Activated T-helper 9 cell treated with anti-CD3 and anti-CD28 coated beads, Interleukin-2, amount 50 U/mL, for 16 hours (primary cell): ENCODE measurements around the gene EID2B.
A peak's percentile ranks its signal among the peaks of the same experiment; 100 is the strongest.

ENCODE experiments used
- DNase-seq: peaks from one replicate; pipeline ENCODE4 v3.0.0-alpha.2; 2020; ENCODE audit warnings: low read depth

Gene EID2B, protein sequence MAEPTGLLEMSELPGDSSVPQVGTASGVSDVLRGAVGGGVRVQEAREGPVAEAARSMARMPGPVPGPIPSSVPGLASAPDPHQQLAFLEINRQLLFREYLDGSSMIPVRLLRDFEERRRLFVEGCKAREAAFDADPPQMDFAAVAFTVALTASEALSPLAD

DNA sequence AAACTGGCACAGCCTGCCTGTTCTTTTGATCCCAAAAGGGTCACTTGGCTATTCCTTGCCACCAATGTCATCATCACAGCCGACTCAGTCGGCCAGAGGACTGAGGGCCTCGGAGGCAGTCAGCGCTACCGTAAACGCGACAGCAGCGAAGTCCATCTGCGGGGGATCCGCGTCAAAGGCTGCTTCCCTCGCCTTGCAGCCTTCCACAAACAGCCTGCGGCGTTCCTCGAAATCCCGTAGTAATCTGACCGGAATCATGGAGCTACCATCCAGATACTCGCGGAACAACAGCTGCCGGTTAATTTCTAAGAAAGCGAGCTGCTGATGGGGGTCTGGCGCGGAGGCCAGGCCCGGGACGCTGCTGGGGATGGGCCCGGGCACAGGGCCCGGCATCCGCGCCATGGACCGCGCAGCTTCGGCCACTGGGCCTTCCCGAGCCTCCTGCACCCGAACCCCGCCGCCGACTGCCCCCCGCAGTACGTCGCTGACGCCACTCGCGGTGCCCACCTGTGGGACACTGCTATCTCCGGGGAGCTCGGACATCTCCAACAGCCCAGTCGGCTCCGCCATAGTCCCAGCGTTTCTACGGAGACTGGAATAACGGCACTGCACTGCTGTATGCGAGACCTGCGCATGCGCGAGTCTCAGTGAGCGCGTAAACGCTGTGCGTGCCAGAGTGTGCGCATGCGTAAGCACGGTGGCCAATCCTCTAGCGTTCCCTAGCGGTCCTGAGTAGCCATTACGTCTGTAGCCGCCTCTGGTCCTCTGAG, at the start of gene EID2B:
EID2B (minus strand) TSS at position 620 of the 770 bp plus-strand sequence; CDS start at position 570, 50 bp downstream.
- DNase-seq: peak; percentile 89

DNA sequence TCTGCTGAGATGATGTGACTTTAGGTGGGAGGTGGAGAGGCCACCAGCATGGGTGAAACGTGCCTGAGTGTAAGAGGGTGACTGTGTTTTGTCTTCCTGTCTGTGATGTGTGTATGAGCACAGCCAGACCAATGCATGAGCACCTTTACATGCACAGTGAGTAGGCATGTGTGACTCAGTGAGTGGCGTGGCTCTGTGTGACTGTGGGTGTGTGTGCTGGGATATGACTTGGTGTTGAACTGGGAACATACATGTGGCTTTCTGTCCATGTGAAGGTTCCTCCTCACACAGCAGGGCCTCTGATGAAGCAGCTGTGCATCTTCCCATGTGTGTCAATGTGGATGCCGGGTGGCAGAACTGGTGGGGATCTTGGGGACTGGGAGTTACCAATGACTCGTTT, 49.8 kb upstream of the EID2B start:
- no peak for DNase-seq

DNA sequence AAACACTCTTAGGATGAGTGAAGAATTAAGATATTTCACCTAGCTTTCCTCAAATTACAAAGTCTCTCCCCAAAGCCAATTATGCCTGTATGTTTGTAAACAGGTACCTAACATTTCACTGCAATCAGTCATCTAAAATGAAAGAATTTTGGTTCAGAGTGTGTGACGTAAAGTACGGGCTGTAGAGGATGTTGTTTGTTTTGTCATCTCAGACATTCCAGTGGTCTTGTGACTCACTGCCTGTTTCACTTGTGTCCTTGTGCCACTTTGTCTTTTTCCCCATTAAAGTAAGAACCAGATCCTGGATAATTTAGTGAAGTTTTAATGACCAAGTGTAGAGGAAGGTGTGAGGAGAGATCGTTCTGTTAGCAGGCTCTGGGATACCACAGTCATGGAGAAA, 36.0 kb upstream of the EID2B start:
- DNase-seq: no peak

DNA sequence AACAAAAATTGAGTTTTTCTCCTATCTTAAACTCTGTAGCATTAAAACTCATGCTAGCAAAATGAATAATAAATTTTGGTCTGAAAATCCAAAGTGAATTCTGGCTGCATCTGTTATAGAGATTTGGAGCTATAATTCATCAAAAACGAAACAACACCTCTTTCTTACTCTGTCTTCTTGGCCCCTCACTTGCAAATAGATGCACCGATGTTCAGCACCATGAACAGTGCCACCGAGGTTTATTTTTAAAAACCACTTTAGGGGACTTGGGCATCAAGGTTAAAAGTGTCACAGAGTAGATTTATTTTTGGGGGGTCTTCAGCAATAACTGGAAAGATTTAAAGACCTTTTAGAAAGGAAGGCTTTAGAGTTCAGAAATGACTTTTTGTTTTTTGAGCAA, 33.4 kb upstream of the EID2B start:
- DNase-seq: no peak

DNA sequence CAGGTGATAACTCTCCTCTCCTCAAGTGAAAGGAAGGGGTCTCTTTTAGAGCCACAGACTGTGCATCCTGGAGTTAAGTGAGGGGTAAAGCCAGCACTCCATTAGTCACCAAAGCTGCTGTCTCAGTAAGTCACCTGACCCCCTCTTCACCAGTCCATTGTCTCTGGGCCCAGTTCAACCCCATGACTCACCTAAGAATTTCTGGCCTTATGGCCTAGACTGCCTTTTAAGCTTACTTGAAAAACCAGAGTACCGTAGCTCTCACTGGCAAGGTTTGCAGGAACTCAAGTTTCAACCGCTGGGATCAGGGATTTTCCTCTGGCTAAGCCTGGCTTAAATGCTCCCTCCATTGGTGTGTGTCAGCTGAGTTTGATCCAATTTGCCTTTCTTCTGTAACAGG, 30.8 kb upstream of the EID2B start:
- DNase-seq: no peak

DNA sequence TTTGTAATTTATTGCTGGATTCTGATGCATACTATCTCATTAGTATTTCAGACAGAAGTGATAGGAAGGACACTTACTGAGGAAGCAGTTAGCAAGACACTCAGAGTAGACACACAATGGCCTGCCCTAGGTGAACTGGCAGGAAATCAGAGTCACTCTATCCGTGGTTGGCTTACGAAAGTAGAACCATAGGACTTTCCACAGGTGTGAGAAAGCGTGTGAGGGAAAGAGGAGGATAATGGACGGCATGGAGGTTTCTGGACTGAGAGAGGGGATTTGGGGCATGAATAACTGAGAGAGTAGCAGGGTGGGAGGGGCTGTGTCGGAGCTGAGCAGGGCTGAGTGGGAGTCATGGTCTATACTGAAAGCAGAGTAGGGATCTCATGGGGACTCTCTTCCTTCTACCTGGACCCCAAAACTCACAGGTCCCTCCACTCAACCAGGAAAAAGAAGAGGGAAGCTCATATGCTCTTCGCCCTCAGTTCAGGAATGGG, 26.0 kb upstream of the EID2B start:
- no peak for DNase-seq

DNA sequence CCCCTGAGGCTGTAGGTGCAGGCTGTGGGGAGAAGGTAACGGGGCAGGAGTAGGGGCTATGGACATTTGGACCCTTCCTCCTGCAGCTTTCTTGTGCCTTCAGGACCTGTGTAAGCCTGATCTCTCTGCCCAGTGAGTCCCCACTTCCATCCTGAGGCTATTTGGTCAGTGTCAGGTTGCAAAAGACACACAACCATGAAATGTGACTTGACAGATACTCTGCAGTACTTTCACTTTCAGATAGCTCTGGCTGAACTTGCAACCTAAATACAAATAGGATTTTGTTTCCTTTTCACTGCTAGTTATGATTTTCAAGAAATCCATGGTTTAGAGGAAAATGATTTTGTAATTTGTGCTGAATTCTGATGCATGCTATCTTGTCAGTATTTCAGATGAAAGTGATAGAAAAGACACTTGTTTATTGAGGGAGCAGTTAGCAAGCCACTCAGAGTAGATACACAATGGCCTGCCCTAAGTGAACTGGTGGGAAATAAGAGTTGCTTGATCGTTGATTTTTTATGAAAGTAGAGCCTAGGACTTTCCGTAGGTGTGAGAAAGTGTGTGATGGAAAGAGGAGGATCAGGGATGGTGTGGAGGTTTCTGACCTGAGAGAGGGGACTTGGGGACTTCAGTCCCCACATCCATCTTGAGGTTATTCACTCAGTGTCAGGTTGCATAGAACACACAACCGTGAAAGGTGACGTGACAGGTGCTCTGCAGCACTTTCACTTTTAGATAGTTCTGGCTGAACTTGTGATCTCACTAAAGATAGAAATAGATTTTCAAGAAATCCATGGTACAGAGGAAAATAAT, 25.4 kb upstream of the EID2B start:
- DNase-seq: no peak

DNA sequence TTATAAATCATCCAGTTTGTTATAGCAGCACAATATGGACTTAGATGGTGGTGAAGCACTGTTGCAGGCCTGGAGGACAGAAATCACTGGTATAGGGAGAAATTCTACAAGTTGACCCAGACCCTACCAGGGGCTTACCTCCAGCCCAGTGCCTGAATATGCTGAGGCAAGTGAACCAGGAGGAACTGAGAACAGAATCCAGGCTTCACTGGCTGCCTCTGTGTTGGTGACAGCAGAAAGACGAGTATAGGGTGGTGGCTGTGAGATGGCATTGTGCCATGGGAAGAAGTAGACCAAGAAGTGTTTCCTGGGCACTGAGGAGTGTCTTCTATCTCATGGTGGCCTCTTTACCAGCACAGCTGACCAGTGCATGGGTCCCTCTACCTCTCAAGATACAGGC, 23.2 kb upstream of the EID2B start:
- no peak for DNase-seq

DNA sequence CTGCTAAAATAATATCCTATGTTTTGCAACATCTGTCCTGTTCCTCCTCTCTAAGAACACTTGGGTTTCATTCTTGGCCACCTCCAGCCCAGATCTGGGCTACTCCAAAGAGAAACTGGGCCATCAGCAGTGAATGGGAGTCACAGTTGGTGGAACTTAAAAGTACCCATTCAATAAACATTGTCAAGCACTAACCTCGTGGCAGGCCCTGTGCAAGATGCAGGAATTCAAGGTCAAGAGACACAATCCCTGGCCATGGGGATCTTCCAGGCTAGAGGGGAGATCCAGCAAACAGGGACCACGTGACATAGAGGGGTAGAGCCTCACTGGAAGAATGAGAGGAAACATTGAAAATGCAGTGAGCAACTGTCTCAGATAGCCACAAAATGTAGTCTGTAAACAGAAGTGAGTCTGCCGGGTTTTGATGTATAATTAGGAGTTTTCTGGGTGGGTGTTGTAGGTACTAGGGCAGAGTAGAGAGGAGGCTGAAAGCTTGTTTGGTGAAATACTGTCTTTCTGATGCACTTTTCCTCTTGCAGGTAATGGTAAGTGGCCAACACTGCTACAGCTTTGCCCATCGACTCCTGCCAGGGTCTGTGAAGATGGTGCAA, 22.2 kb upstream of the EID2B start:
- no peak for DNase-seq

DNA sequence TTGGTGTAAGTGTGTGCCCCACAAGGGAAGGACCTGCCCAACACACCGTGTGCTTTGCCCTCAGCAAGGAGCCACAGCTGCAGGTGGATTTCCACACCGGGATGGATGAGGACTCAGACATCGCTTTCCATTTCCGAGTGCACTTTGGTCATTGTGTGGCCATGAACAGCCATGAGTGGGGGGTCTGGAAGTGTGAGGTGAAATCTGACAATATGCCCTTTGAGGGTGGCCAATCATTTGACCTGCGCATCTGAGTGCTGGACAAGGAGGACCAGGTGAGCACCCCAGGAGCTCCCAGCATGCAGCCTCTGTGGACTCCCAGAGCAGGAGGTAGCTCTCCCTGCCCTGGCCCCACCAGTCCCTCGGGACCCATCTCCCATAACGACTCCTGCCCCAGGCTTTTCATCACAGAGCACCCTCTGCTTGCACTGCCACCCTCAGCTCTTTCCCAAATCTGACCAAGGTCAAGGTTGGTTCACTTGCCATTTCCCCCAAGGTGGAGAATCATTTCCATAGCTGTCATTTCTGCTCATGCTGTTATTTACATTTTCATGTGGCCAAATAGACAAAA, 20.5 kb upstream of the EID2B start:
- no peak for DNase-seq

DNA sequence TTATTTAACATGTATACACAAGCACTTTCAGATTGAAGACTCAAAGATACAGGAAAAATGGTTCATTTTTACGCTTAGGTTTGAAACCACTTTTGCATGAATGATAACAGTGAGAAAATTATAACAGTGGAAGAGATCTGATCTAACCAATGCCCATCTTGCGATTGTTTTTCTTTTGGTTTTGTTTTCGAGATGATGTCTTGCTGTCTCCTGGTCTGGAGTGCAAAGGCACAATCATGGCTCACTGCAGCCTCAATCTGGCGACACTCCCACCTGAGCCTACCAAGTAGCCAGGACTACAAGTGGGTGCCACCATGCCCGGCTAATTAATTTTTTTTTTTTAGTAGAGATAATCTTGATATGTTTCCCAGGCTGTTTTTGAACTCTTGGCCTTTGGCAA, 17.5 kb upstream of the EID2B start:
- no peak for DNase-seq

DNA sequence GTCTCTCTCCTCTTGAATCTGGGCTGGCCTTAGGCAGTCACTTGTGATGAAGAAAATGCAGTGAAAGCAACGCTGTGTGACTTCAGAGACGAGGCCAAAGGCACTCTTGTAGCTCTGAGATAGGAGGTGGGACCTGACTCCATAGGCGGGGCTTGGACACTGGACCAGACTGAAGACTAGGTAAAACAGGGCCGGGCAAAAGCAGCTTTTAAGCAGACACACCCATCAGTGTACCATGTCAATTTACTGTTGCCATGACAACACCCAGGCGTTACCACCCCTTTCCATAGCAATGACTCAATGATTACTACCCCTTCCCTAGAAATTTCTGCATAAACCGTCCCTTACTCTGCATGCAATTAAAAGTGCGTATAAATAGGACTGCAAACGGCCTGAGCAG, 13.9 kb upstream of the EID2B start:
- DNase-seq: no peak

DNA sequence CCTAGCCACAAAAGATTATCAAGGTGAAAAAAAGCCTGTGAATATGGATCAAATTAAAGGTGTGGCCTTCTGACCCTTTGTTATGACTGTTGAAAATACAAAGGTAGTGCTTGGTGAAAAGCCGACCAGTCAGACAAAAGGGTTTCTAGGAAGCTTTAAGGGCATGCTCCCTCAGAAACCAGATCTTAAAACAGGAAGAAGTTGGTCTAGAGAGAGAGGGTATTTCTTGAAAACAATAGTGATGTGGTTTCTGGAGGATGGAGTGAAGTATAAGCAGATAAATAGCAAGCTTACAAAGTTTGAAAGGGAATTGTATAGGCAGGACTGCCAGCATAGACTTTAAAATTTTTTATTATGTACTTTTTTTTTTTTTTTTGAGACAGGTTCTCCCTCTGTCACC, 12.3 kb upstream of the EID2B start:
- no peak for DNase-seq

DNA sequence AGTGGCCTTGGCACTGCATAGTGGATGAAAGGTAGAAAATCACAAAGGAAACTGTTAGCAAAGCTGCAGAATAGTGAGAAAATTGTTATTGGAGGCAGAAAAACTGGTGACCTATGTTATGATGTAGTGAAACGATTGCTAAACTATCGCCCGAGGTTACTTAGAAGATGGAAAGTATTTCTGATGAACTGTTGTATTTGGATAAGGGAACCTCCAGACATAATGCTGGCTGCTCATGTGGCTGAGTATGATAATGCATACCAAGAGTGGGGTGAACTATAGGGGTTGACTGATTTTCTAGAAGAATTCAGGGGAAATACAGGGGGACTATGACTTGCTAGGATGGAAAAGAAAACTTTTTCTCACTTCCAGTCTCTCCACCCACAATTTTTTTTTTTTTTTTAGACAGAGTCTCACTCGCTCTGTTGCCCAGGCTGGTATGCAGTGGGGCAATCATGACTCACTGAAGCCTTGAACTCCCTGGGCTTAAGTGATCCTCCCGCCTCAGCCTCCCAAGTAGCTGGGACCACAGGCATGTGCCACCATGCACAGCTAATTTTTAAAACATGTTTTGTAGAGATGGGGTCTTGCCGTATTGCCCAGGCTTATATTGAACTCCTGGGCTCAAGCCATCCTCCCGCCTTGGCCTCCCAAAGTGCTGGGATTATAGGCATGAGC, 11.7 kb upstream of the EID2B start:
- DNase-seq: no peak

DNA sequence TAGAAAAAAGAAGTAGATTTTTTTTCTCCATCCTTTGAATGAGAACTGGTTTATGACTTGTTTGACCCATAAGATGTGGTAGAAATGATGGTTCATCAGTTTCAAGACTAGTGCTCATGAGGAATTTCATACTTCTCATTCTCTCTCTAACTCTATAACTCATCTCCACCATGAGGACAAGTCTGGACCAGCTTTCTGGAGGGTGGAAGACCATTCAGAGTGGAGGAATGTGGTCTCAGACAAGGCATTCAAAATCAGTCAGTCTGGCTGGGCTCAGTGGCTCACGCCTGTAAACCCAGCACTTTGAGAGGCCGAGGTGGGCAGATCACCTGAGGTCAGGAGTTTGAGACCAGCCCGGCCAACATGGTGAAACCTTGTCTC, 10.8 kb upstream of the EID2B start:
- no peak for DNase-seq

DNA sequence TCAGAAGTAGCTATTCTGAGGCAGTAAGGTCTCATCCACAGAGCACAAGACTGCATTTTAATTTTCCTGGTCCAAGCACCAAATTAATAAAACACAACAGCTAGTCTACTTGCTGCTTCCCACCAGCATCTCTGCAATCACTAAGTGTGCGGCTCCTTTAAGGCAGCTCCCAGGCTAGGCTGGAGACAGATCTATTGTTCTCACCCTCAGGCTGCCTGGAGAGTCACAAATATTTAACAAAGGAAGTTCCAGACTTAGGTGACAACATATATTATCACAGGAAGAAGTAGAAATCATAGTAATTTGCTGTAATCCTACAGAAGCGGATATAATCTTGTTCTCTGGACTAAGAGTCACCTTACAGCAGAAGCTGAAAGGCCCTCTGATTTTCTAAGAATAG, 9.6 kb upstream of the EID2B start:
- DNase-seq: no peak

DNA sequence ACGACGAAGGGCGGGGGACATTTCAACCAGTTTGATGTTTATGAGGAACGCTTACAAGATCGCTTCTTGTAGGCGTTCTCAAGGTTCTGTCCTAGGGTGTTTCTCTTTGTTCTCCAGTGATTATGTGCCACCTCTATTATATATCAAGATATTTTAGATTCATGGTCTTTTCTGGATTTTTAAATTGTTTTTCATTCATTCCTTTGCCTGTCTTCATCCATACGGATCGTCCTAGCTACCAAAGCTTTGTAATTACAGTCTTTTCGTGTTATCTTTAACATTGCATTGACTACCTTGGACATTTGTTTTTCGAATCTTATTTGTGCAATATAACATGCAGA, 7.7 kb upstream of the EID2B start:
- no peak for DNase-seq

DNA sequence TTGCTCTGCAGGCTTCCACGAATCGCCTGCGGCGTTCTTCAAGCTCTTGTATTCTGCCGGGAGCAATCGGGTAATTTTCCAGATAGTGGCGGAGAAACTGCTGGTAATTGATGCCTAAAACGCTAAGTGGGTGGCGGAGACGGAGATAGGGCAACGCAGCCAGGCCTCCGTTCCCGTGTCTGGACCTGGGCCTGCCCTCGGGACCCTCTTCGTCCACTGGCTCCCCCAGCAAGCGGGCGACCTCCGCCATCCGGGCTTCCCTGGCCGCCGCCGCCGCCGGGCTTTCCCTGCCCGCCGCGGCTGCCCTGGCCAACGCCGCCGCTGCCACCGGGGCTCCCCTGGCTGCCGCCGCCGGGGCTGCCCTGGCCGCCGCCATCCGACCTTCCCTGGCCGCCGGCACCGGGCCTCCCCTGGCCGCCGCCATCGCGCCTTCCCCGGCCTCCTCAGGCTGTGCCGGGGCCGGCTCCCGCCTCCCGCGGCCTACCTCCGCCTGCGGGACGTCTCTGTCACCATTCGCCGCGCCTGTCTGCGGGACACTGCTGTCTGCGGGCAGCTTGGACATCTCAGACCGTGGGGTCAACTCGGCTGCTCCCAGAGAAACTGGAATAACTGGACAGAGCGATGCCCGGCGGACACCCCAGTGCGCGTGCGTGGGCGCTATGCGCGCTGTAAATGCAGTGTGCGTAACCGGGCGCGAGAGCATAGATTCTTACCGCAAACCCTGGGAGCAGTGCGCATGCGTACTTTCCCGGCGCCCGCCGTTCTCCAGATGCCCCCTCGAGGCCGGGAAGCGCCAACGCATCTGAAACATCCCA, 7.1 kb upstream of the EID2B start, which contains the start of gene EID2:
EID2 (minus strand) TSS at position 644 of the 815 bp plus-strand sequence; CDS start at position 562, 82 bp downstream.
- DNase-seq: peak; percentile 92

DNA sequence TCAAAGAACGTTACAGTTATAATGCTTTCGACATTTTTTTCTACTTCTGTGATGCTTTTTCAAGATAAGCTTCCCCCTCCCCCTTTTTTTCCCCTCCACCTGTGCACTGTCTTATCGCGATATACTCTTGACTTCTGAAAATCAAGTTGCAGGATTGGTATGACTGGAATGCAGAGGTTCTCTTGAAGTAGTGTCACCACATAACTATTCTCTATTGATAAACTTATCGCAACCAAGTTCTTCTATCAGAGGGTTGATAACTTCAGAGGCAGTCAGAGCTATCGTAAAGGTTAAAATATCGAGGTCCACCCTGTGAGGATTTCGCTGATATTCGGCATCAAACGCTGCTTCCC, 6.5 kb upstream of the EID2B start:
- DNase-seq: no peak

DNA sequence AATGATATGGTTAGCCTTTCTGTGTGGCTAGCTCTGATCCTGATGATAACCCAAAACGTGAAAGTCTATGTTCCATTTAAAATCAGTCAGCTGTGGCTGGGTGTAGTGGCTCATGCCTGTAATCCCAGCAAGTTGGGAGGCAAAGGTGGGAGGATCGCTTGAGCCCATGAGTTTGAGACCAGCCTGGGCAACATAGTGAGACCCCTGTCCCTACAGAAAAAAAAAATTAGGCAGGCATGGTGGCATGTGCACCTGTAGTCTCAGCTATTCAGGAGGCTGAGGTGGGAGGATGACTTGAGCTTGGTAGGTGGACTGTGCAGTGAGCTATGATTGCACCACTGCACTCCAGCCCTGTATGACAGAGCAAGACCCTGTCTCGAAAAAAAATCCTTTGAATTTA, 1.1 kb upstream of the EID2B start:
- DNase-seq: no peak

DNA sequence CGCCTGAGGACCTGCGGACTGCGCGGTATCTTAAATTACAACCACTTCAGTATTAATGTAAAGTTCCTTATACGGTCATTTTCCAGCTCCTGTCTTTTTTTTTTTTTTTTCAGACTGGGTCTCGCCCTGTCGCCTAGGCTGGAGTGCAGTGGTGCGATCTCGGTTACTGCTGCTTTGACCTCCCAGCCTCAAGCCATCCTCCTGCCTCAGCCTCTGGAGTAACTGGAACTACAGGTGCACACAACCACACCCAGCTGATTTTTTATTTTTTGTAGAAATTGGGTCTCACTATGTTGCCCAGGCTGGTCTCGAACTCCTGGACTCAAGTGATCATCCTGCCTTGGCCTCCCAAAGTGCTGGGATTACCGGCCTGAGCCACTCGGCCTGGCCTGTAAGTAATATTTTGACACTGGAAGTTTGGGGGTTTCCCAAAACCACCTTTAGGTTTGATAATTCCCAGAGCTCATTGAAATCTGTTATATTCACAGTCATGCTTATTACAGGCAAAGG, 406 bp upstream of the EID2B start:
- no peak for DNase-seq
